H1 (cell line): Measurements from ENCODE around the gene GTF2I. TPM values are rescaled to one million over a fixed set of nuclear protein-coding genes. Genes with fewer than 3 reads are reported as not detected.

ENCODE experiments used
- CTCF ChIA-PET: fragments of 300-600 bp; sonication (Branson Sonifier 250); formaldehyde crosslinking; loops from one replicate; lab custom pipeline; 2021; ENCODE audit not compliant: partially characterized antibody; lab: Charles Lee
- POLR2A ChIA-PET: fragments of 300-600 bp; sonication (Branson Sonifier 250); formaldehyde crosslinking; loops from one replicate; lab custom pipeline; 2021; ENCODE audit warnings: inconsistent platforms; ENCODE audit not compliant: partially characterized antibody; lab: Charles Lee
- DNase-seq, 2 experiments: peaks; one replicate each; pipeline versions ENCODE4 v3.0.0 to v3.0.0-alpha.2; 2010 to 2022; ENCODE audit warnings: low spot score in 2 of 2, low read depth in 1 of 2, mixed read lengths in 1 of 2
- FAIRE-seq: peaks from 2 replicates; lab custom pipeline; 2011; peaks lifted over from hg19 to GRCh38; lab: Jason Lieb, UNC
- H2AFZ ChIP-seq: 2 replicates; pipeline ENCODE4 v1.8.1; 2012; ENCODE audit warnings: low read length, inconsistent platforms
- H2AK5ac ChIP-seq: 2 replicates; pipeline ENCODE4 v1.6.1; 2013; ENCODE audit warnings: low read depth, low read length
- H2BK120ac ChIP-seq: replicated peaks from 2 replicates; pipeline ENCODE3; 2013; ENCODE audit warnings: low read depth, low read length, inconsistent platforms
- H2BK12ac ChIP-seq: 2 replicates; pipeline ENCODE4 v1.6.1; 2013; ENCODE audit warnings: low read depth, low read length
- H2BK15ac ChIP-seq: 2 replicates; pipeline ENCODE4 v1.6.1; 2013; ENCODE audit warnings: low read length
- H2BK20ac ChIP-seq: 2 replicates; pipeline ENCODE4 v1.6.1; 2013; ENCODE audit warnings: low read length
- H2BK5ac ChIP-seq: 2 replicates; pipeline ENCODE4 v1.6.1; 2013; ENCODE audit warnings: low read depth, low read length
- H3K14ac ChIP-seq: 2 replicates; pipeline ENCODE4 v1.6.1; 2013; ENCODE audit warnings: inconsistent platforms; ENCODE audit not compliant: insufficient read length
- H3K18ac ChIP-seq: 2 replicates; pipeline ENCODE4 v1.6.1; 2013; ENCODE audit warnings: low read length; ENCODE audit errors: extremely low read depth
- H3K23ac ChIP-seq: 2 replicates; pipeline ENCODE4 v1.6.1; 2013; ENCODE audit warnings: inconsistent platforms; ENCODE audit not compliant: insufficient read length
- H3K23me2 ChIP-seq: 2 replicates; pipeline ENCODE4 v1.6.1; 2013; ENCODE audit warnings: low read depth, low read length
- H3K27ac ChIP-seq: 2 replicates; pipeline ENCODE4 v1.6.1; 2011; ENCODE audit warnings: low read depth, low read length, inconsistent platforms
- H3K27me3 ChIP-seq, 4 experiments: replicated peaks in 1 of 4; 1 replicate in 1 of 4; 2 replicates in 3 of 4; pipeline versions ENCODE4 v1.6.1 to v1.8.1; 2011 to 2013; ENCODE audit warnings: low read length in 3 of 4, mild to moderate bottlenecking in 3 of 4, inconsistent platforms in 2 of 4, mixed read lengths in 2 of 4, moderate library complexity in 1 of 4; ENCODE audit not compliant: control insufficient read depth in 3 of 4, insufficient read depth in 3 of 4; ENCODE audit errors: extremely low read depth in 1 of 4
- H3K36me3 ChIP-seq, 4 experiments: 2 replicates each; pipeline versions ENCODE4 v1.6.1 to v1.8.1; 2011 to 2013; ENCODE audit warnings: mild to moderate bottlenecking in 4 of 4, low read length in 3 of 4, moderate library complexity in 2 of 4, control low read depth in 1 of 4, inconsistent platforms in 1 of 4; ENCODE audit not compliant: insufficient read depth in 4 of 4, control insufficient read depth in 2 of 4
- H3K4ac ChIP-seq: replicated peaks from 2 replicates; pipeline ENCODE3; 2013; ENCODE audit warnings: low read length, low read depth, mixed read lengths, inconsistent platforms; ENCODE audit not compliant: insufficient read length
- H3K4me1 ChIP-seq, 4 experiments: replicated peaks in 1 of 4; 1 replicate in 1 of 4; 2 replicates in 3 of 4; pipeline versions ENCODE4 v1.6.1 to v1.8.1; 2011 to 2013; ENCODE audit warnings: low read length in 3 of 4, inconsistent platforms in 2 of 4, mixed read lengths in 1 of 4; ENCODE audit not compliant: insufficient read depth in 4 of 4, control insufficient read depth in 3 of 4
- H3K4me2 ChIP-seq, 2 experiments: 2 replicates each; pipeline versions ENCODE4 v1.6.1 to v1.8.1; 2011 to 2013; ENCODE audit warnings: low read depth in 2 of 2, low read length in 2 of 2, control low read depth in 1 of 2, inconsistent platforms in 1 of 2, mild to moderate bottlenecking in 1 of 2; ENCODE audit not compliant: insufficient read depth in 1 of 2
- H3K4me3 ChIP-seq, 4 experiments: fragments of 200-600, 300-600 bp in 1 of 4; sonication (generic), shearing (Covaris generic), sonication (Bioruptor Twin) in 1 of 4; 2 replicates each; pipeline versions ENCODE4 v1.5.1 to v1.8.1; 2011 to 2016; ENCODE audit warnings: low read length in 4 of 4, low read depth in 3 of 4, control low read depth in 2 of 4, inconsistent platforms in 2 of 4, mild to moderate bottlenecking in 2 of 4, mixed read lengths in 1 of 4, moderate library complexity in 1 of 4; ENCODE audit not compliant: insufficient read depth in 2 of 4; ENCODE audit errors: extremely low read depth in 1 of 4
- H3K56ac ChIP-seq: replicated peaks from 2 replicates; pipeline ENCODE3; 2013; ENCODE audit warnings: low read depth, mild to moderate bottlenecking, mixed read lengths, low read length, inconsistent platforms; ENCODE audit not compliant: insufficient read length
- H3K79me1 ChIP-seq: 2 replicates; pipeline ENCODE4 v1.6.1; 2013; ENCODE audit warnings: low read depth, low read length, control low read depth
- H3K79me2 ChIP-seq, 2 experiments: 2 replicates each; pipeline versions ENCODE4 v1.6.1 to v1.8.1; 2012 to 2013; ENCODE audit warnings: low read length in 2 of 2, mild to moderate bottlenecking in 2 of 2, inconsistent platforms in 1 of 2; ENCODE audit not compliant: insufficient read depth in 2 of 2, control insufficient read depth in 1 of 2
- H3K9ac ChIP-seq, 4 experiments: replicated peaks in 1 of 4; 1 replicate in 1 of 4; 2 replicates in 3 of 4; pipeline versions ENCODE4 v1.6.1 to v1.8.1; 2011 to 2013; ENCODE audit warnings: low read depth in 3 of 4, low read length in 3 of 4, control low read depth in 2 of 4, mild to moderate bottlenecking in 2 of 4, moderate library complexity in 2 of 4, inconsistent platforms in 1 of 4; ENCODE audit errors: extremely low read depth in 1 of 4
- H3K9me3 ChIP-seq, 2 experiments: 2 replicates each; pipeline versions ENCODE4 v1.6.1 to v1.8.1; 2012 to 2013; ENCODE audit warnings: mild to moderate bottlenecking in 2 of 2, moderate library complexity in 2 of 2, control low read depth in 1 of 2, inconsistent platforms in 1 of 2, low read depth in 1 of 2, low read length in 1 of 2, mixed read lengths in 1 of 2; ENCODE audit not compliant: insufficient read depth in 2 of 2
- H4K20me1 ChIP-seq, 2 experiments: replicated peaks in 1 of 2; 2 replicates each; pipeline versions ENCODE3 to v1.8.1; 2011 to 2013; ENCODE audit warnings: inconsistent platforms in 2 of 2, low read length in 2 of 2, mild to moderate bottlenecking in 1 of 2; ENCODE audit not compliant: insufficient read depth in 2 of 2, control insufficient read depth in 1 of 2
- H4K5ac ChIP-seq: 2 replicates; pipeline ENCODE4 v1.6.1; 2013; ENCODE audit warnings: low read length, low read depth, mixed read lengths, inconsistent platforms; ENCODE audit not compliant: insufficient read length
- H4K8ac ChIP-seq: 2 replicates; pipeline ENCODE4 v1.8.0; 2013; ENCODE audit warnings: mild to moderate bottlenecking, moderate library complexity, low read length, inconsistent platforms; ENCODE audit not compliant: insufficient read depth; ENCODE audit errors: extremely low read depth
- H4K91ac ChIP-seq: replicated peaks from 2 replicates; pipeline ENCODE3; 2013; ENCODE audit warnings: low read length, mixed read lengths, inconsistent platforms; ENCODE audit not compliant: insufficient read length
- CEBPB ChIP-seq: IDR thresholded peaks from 2 replicates; pipeline ENCODE4 v1.6.1; 2012; ENCODE audit warnings: low read depth, low read length
- CHD2 ChIP-seq: IDR thresholded peaks from 2 replicates; pipeline ENCODE4 v1.6.1; 2012; ENCODE audit warnings: low read length, improper control_type of control experiment
- HDAC2 ChIP-seq, 2 experiments: fragments of 300-600 bp in 1 of 2; sonication (generic) in 1 of 2; IDR thresholded peaks; 2 replicates each; pipeline ENCODE4 v1.6.1; 2011 to 2012; ENCODE audit warnings: low read depth in 2 of 2, low read length in 2 of 2, mild to moderate bottlenecking in 2 of 2, moderate library complexity in 2 of 2, borderline replicate concordance in 1 of 2, inconsistent platforms in 1 of 2
- KDM1A ChIP-seq: fragments of 200-600, 300-600 bp; sonication (generic); IDR thresholded peaks from 2 replicates; pipeline ENCODE4 v1.7.1; 2016; ENCODE audit warnings: mild to moderate bottlenecking, low read length, borderline replicate concordance
- POLR2A ChIP-seq, 2 experiments: IDR thresholded peaks; 1 replicate in 1 of 2; 2 replicates in 1 of 2; pipeline ENCODE4 v1.6.1; 2011; ENCODE audit warnings: low read depth in 2 of 2, low read length in 2 of 2, mild to moderate bottlenecking in 2 of 2; ENCODE audit errors: control extremely low read depth in 1 of 2
- RXRA ChIP-seq: IDR thresholded peaks from 2 replicates; pipeline ENCODE4 v1.6.1; 2011; ENCODE audit warnings: low read depth, mild to moderate bottlenecking, low read length, moderate library complexity; ENCODE audit not compliant: insufficient read depth
- WGBS, 2 experiments: shearing (Covaris generic) in 1 of 2; methylation state at CpG; one replicate each; pipeline versions ENCODE4 v1.1.6 to v1.1.7; 2013 to 2015; ENCODE audit warnings: low lambda C conversion rate in 2 of 2, mixed read lengths in 2 of 2, inconsistent platforms in 1 of 2, low coverage in 1 of 2, missing lambda C conversion rate in 1 of 2; ENCODE audit not compliant: insufficient replicate concordance in 2 of 2, insufficient coverage in 1 of 2, insufficient read length in 1 of 2; ENCODE audit errors: extremely low coverage in 1 of 2, missing lambda C conversion rate in 1 of 2; 5-methylcytosine and 5-hydroxymethylcytosine counted together
- polyA plus RNA-seq, 7 experiments: library from polyadenylated mRNA; depleted of rRNA in 3 of 7; stranded (reverse) in 5 of 7; unstranded in 2 of 7; fragments of >200 nt in 5 of 7; fragments of 200-250 nt in 2 of 7; gene quantifications; 1 replicate in 5 of 7; 2 replicates in 1 of 7; 4 replicates in 1 of 7; pipeline versions ENCODE4 v1.2.1 to v1.2.3, GENCODE V29; 2011 to 2013; ENCODE audit warnings: missing spikeins in 2 of 7, mixed read lengths in 2 of 7
- total RNA-seq: library from RNA; stranded (reverse); fragmentation: NEBNext Ultra II Directional; extraction: Animal tissue kit (Norgen Biotek cat#: 25700); gene quantifications from 2 replicates; pipeline ENCODE4 v1.2.1, GENCODE V29; 2021

GTF2I gene
- total and polyA plus RNA-seq, 2 of the 8 experiments (the other 6 are each of a cell fraction or from before 2014, with no cell fraction given) = 46.7 to 316 TPM

GRCh38 chr7:74708569-74709275, 51.2 kb downstream of the GTF2I start:
- FAIRE-seq = no peak
- no peak overlapping the region for H3K9ac ChIP-seq
- no peaks in the 10 kb centered on the region for H3K27me3 ChIP-seq
- no peak overlapping the region for H3K18ac ChIP-seq
- no peak overlapping the region for H2BK20ac ChIP-seq
- no peak for TF ChIP-seq RXRA
- 0 out of 2 replicates have a peak, but pooled peaks have one; percentile 4 for TF ChIP-seq CEBPB
- no peak for TF ChIP-seq HDAC2 (IDR thresholded peaks at IDR 0.05; ENCODE audit: borderline replicate concordance in 1 of 2, low read depth in 2 of 2, low read length in 2 of 2)
- no peak for TF ChIP-seq POLR2A (IDR thresholded peaks at IDR 0.05; ENCODE audit: control extremely low read depth in 1 of 2, low read depth in 2 of 2, low read length in 2 of 2)
- TF ChIP-seq CHD2 = no peak
- TF ChIP-seq KDM1A = no peak
- TF ChIP-seq, all 59 proteins: peak for 1
- Histone ChIP-seq H2BK12ac (no peak overlapping the region), H3K23me2 (no peaks in the 10 kb centered on the region; the same call in 1 of the 2 replicates), H2AK5ac (no peak overlapping the region), H2BK5ac (no peak overlapping the region), H3K36me3 (peaks cover 21 to 96% (median 69%) of the 10 kb centered on the region in 4 experiments), H4K8ac (0 out of 2 replicates have a peak overlapping the region, but pooled peaks have one; percentile 11), H3K14ac (no peak overlapping the region), H2AFZ (no peak overlapping the region), H3K56ac (no peak overlapping the region), H2BK15ac (no peak overlapping the region), H4K20me1 (peaks cover 0 to 4% of the 10 kb centered on the region in 2 experiments), H3K27ac (no peak overlapping the region), H3K9me3 (no peaks in the 10 kb centered on the region), H4K91ac (no peak overlapping the region), H3K4me1 (no peaks in the 10 kb centered on the region), H3K4me2 (no peak overlapping the region), H3K4me3 (no peak overlapping the region), H4K5ac (no peak overlapping the region), H3K4ac (no peak overlapping the region), H3K79me1 (no peaks in the 10 kb centered on the region; the same call in 1 of the 2 replicates), H2BK120ac (no peak overlapping the region), H3K23ac (no peak overlapping the region), H3K79me2 (peaks cover 0 to 4% of the 10 kb centered on the region in 2 experiments; a peak in 1 of 4 replicates)
- no peak for DNase-seq
- 89% methylated on average over 7 of the region's 7 CpGs; no CpG with 5 or more reads in 1 of the 2 experiments for WGBS, 2 experiments
- ChIA-PET POLR2A (interaction anchor here (1.1 kb wide), 1 partner anchor 11 kb away, joined by 3 read pairs; no protein-coding TSS in a partner anchor), CTCF (interaction anchor here (0.7 to 1.7 kb wide), 3 partner anchors 8 to 90 kb away, joined by 3 to 5 read pairs (median 4); no protein-coding TSS in a partner anchor)
